A673 (cell line): ENCODE measurements around the gene OGG1. TPM values are rescaled to one million over a fixed set of nuclear protein-coding genes. Genes with fewer than 3 reads are reported as not detected.

Experiments
- BruUV-seq: library from RNA; stranded (reverse); fragments of 400-500 nt; replicated peaks from 2 replicates; lab custom pipeline; 2021; lab: Mats Ljungman, UMichigan
- CTCF ChIA-PET: fragments of 300-600 bp; sonication (Branson Sonifier 250); formaldehyde crosslinking; loops from one replicate; lab custom pipeline; 2022; ENCODE audit warnings: antibody characterized with exemption; lab: Charles Lee
- POLR2A ChIA-PET: fragments of 300-600 bp; sonication (Branson Sonifier 250); formaldehyde crosslinking; loops from one replicate; lab custom pipeline; 2022; ENCODE audit warnings: antibody characterized with exemption; ENCODE audit not compliant: low non-redundant PET; lab: Charles Lee
- DNase-seq: peaks from one replicate; pipeline ENCODE4 v3.0.0-alpha.2; 2015; ENCODE audit warnings: low spot score
- H3K27ac ChIP-seq: fragments of 200-600 bp; sonication (generic); 2 replicates; pipeline ENCODE4 v1.5.1; 2016; ENCODE audit warnings: mixed run types, low read depth, mild to moderate bottlenecking, mixed read lengths, antibody characterized with exemption, low read length; ENCODE audit not compliant: poor library complexity, severe bottlenecking
- H3K27me3 ChIP-seq: fragments of 200-600 bp; sonication (generic); replicated peaks from 2 replicates; pipeline ENCODE4 v1.6.1; 2017; ENCODE audit warnings: mixed run types, low read depth, mild to moderate bottlenecking, mixed read lengths, antibody characterized with exemption, low read length; ENCODE audit not compliant: insufficient read depth, poor library complexity
- H3K36me3 ChIP-seq: fragments of 200-600 bp; sonication (generic); 2 replicates; pipeline ENCODE4 v1.6.1; 2016; ENCODE audit warnings: mixed run types, mild to moderate bottlenecking, mixed read lengths, antibody characterized with exemption, low read length; ENCODE audit not compliant: insufficient read depth, poor library complexity, severe bottlenecking
- H3K4me1 ChIP-seq: fragments of 200-600 bp; sonication (generic); 2 replicates; pipeline ENCODE4 v1.6.1; 2017; ENCODE audit warnings: mixed run types, mild to moderate bottlenecking, mixed read lengths, antibody characterized with exemption, low read length; ENCODE audit not compliant: insufficient read depth, poor library complexity, severe bottlenecking
- H3K4me3 ChIP-seq: fragments of 200-600 bp; sonication (generic); 2 replicates; pipeline ENCODE4 v1.5.1; 2016; ENCODE audit warnings: low read depth, mixed run types, mild to moderate bottlenecking, mixed read lengths, low read length; ENCODE audit not compliant: poor library complexity, severe bottlenecking
- H3K9me3 ChIP-seq: fragments of 200-600 bp; sonication (generic); 2 replicates; pipeline ENCODE4 v1.6.1; 2016; ENCODE audit warnings: mixed run types, low read depth, mild to moderate bottlenecking, mixed read lengths, antibody characterized with exemption, low read length; ENCODE audit not compliant: poor library complexity, severe bottlenecking
- EZH2 ChIP-seq: fragments of 200-600 bp; sonication (generic); IDR thresholded peaks from 2 replicates; pipeline ENCODE4 v1.6.1; 2017; ENCODE audit warnings: borderline replicate concordance, low read depth, mild to moderate bottlenecking, mixed read lengths, antibody characterized with exemption, low read length; ENCODE audit not compliant: poor library complexity, severe bottlenecking
- intact Hi-C: fragments of 100-400 bp; cut with micrococcal nuclease; formaldehyde crosslinking; loops from one replicate; pipeline ENCODE4 v1.10.0; 2022; ENCODE audit not compliant: unreplicated experiment
- total RNA-seq: library from RNA; stranded (reverse); gene quantifications from 2 replicates; pipeline ENCODE4 v1.2.3, GENCODE V29; 2021
- TF ChIP-seq, protein P1 (sequence below): fragments of 300-800, 200-600 bp; sonication (generic); conservative IDR thresholded peaks from 2 replicates; pipeline ENCODE4 v1.5.1; 2017; ENCODE audit warnings: low read depth, mild to moderate bottlenecking, antibody characterized with exemption, low read length, moderate library complexity, mixed read lengths

Gene OGG1
- total RNA-seq, 1 experiment from 2014 or later = 60.2 TPM

DNA sequence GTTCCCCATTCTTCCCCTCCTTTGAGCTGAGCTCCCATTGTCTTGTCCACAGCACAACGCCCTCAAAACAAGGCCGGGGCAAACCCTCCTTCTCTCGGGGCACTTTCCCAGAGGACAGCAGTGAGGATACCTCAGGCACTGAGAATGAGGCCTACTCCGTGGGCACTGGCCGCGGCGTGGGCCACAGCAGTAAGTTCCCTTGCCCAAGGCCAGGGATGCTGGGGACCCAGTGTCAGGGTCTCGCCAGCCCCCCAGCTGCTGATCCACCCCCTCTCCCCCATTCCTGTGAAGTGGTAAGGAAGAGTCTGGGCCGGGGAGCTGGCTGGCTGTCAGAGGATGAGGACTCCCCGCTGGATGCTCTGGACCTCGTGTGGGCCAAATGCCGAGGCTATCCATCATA, 4.2 kb upstream of the OGG1 start:
- TF ChIP-seq, protein P1, sequence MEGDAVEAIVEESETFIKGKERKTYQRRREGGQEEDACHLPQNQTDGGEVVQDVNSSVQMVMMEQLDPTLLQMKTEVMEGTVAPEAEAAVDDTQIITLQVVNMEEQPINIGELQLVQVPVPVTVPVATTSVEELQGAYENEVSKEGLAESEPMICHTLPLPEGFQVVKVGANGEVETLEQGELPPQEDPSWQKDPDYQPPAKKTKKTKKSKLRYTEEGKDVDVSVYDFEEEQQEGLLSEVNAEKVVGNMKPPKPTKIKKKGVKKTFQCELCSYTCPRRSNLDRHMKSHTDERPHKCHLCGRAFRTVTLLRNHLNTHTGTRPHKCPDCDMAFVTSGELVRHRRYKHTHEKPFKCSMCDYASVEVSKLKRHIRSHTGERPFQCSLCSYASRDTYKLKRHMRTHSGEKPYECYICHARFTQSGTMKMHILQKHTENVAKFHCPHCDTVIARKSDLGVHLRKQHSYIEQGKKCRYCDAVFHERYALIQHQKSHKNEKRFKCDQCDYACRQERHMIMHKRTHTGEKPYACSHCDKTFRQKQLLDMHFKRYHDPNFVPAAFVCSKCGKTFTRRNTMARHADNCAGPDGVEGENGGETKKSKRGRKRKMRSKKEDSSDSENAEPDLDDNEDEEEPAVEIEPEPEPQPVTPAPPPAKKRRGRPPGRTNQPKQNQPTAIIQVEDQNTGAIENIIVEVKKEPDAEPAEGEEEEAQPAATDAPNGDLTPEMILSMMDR = no peak
- no peak for TF ChIP-seq EZH2
- H3K27ac ChIP-seq = no peak overlapping the region

DNA sequence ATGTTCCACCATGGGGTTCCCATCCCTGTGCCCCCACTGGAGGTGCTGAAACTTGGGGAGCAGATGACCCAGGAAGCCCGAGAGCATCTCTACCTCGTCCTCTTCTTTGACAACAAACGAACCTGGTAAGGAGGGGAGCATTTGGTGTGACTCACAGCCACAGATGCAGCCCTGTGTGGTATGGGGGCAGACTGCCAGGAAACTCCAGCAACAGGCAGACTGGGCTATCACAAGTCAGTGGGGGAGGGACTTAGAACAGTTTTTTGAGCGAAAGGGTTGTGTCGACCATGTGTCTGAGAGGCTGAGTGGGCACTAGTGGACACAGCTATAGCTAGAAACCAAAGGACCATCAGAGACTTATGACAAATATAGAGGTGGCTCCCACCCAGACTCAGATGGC, 3.4 kb upstream of the OGG1 start:
- Histone ChIP-seq H3K27ac (no peak overlapping the region), H3K4me3 (no peak overlapping the region), H3K9me3 (no peaks in the 10 kb centered on the region), H3K27me3 (no peaks in the 10 kb centered on the region), H3K36me3 (peaks cover 76% of the 10 kb centered on the region), H3K4me1 (peaks cover 5% of the 10 kb centered on the region)
- BruUV-seq = no TSS peak
- intact Hi-C loops = no loop called here
- POLR2A ChIA-PET = no interaction called here
- DNase-seq = no peak
- TF ChIP-seq, protein P1 = no peak
- TF ChIP-seq EZH2 = no peak
- CTCF ChIA-PET = no interaction called here

More for the DNA sequence above, 4.2 kb upstream of the OGG1 start:
- Histone ChIP-seq H3K36me3 (peaks cover 83% of the 10 kb centered on the region), H3K4me1 (peaks cover 5% of the 10 kb centered on the region), H3K9me3 (no peaks in the 10 kb centered on the region), H3K4me3 (no peak overlapping the region), H3K27me3 (no peaks in the 10 kb centered on the region)
- POLR2A ChIA-PET = no interaction called here
- DNase-seq = no peak
- CTCF ChIA-PET = no interaction called here
- intact Hi-C loops = no loop called here
- BruUV-seq = no TSS peak

DNA sequence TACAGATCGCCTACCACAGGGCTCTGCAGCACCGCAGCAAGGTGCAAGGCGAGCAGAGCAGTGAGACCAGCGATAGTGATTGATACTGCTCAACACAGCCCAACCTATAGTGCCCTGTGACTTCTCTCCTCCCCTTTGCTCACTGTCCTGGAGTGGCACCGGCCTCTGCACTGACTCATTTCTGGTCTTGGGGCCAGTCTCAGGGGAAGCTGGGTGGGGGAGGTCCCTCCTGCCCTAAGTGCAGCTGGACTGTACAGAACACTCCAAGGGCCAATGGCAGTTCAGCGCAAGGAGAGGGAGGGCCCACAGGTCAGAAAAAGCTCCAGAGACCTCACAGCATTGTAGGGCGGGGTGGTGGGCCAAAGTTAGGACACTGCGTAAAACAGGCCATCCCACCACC, 2.5 kb upstream of the OGG1 start:
- Histone ChIP-seq H3K27ac (no peak overlapping the region), H3K4me3 (no peak overlapping the region), H3K27me3 (no peaks in the 10 kb centered on the region), H3K36me3 (peaks cover 76% of the 10 kb centered on the region), H3K4me1 (peaks cover 5% of the 10 kb centered on the region), H3K9me3 (no peaks in the 10 kb centered on the region)
- no peak for TF ChIP-seq EZH2
- TF ChIP-seq, protein P1 = no peak
- DNase-seq = no peak
- POLR2A ChIA-PET = no interaction called here
- intact Hi-C loops = no loop called here
- BruUV-seq = no TSS peak
- CTCF ChIA-PET = no interaction called here
